Progenitor cell of endocrine pancreas (in vitro differentiated cells): ENCODE data around the gene FBXL13. TPM values are rescaled to one million over a fixed set of nuclear protein-coding genes. Genes with fewer than 3 reads are reported as not detected.
"Not testable (repeated sequence)": the region's sequence is repeated elsewhere in the genome, so short reads cannot be mapped to it uniquely, and the experiment has no call there.

Experiments used
- DNase-seq: peaks from one replicate; pipeline ENCODE4 v3.0.0; 2021; ENCODE audit warnings: low spot score; ENCODE audit not compliant: unreplicated experiment
- H3K27ac Mint-ChIP-seq: 2 replicates; pipeline ENCODE4 v1.8.0; 2021; ENCODE audit warnings: mild to moderate bottlenecking, moderate library complexity, mixed read lengths
- H3K27me3 Mint-ChIP-seq: 2 replicates; pipeline ENCODE4 v1.8.0; 2021; ENCODE audit warnings: mixed read lengths
- H3K36me3 Mint-ChIP-seq: 2 replicates; pipeline ENCODE4 v1.8.0; 2022; ENCODE audit warnings: mixed read lengths; ENCODE audit not compliant: insufficient read depth
- H3K4me1 Mint-ChIP-seq: 2 replicates; pipeline ENCODE4 v1.8.0; 2021; ENCODE audit warnings: low read depth, mixed read lengths
- H3K4me3 Mint-ChIP-seq: 2 replicates; pipeline ENCODE4 v1.8.0; 2021; ENCODE audit warnings: low read depth, mild to moderate bottlenecking, moderate library complexity, mixed read lengths
- H3K9me3 Mint-ChIP-seq: 2 replicates; pipeline ENCODE4 v1.8.0; 2021; ENCODE audit warnings: low read depth, mixed read lengths
- total RNA-seq: library from RNA; stranded (reverse); gene quantifications from 2 replicates; pipeline ENCODE4 v1.2.1, GENCODE V29; 2021
- TF ChIP-seq, protein P1 (sequence below): fragments of 200-600 bp; sonication (generic); IDR thresholded peaks from one replicate; pipeline ENCODE4 v1.5.0; 2021; ENCODE audit warnings: antibody characterized with exemption, mild to moderate bottlenecking; ENCODE audit not compliant: unreplicated experiment

FBXL13 gene
- total RNA-seq, 1 donor from 2014 or later = 9.1 TPM

DNA sequence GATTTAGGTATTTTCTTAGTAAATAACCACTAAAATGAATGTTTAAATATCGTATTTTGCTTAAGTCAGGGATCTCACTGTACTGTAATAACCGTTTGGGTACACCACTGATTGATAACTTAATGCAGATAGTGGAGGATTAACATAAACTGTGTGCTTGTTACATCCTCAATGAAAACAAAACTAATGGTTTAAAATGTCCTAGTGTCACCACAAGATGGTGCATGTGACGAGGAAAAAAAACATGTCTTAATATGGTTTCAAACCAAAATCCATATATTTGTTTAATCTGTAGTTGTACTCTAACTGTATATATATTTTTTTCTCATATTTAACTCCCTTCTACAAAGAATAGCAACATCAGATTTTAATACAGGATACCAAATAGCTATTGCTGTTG lies 19.5 kb upstream of the FBXL13 start:
- Mint-ChIP-seq H3K4me1 (no peaks in the 10 kb centered on the region), H3K27me3 (no peaks in the 10 kb centered on the region), H3K9me3 (no peaks in the 10 kb centered on the region), H3K36me3 (peaks cover 25% of the 10 kb centered on the region), H3K4me3 (no peak overlapping the region), H3K27ac (no peak overlapping the region)
- no peak for DNase-seq
- TF ChIP-seq, protein P1, sequence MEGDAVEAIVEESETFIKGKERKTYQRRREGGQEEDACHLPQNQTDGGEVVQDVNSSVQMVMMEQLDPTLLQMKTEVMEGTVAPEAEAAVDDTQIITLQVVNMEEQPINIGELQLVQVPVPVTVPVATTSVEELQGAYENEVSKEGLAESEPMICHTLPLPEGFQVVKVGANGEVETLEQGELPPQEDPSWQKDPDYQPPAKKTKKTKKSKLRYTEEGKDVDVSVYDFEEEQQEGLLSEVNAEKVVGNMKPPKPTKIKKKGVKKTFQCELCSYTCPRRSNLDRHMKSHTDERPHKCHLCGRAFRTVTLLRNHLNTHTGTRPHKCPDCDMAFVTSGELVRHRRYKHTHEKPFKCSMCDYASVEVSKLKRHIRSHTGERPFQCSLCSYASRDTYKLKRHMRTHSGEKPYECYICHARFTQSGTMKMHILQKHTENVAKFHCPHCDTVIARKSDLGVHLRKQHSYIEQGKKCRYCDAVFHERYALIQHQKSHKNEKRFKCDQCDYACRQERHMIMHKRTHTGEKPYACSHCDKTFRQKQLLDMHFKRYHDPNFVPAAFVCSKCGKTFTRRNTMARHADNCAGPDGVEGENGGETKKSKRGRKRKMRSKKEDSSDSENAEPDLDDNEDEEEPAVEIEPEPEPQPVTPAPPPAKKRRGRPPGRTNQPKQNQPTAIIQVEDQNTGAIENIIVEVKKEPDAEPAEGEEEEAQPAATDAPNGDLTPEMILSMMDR = no peak

DNA sequence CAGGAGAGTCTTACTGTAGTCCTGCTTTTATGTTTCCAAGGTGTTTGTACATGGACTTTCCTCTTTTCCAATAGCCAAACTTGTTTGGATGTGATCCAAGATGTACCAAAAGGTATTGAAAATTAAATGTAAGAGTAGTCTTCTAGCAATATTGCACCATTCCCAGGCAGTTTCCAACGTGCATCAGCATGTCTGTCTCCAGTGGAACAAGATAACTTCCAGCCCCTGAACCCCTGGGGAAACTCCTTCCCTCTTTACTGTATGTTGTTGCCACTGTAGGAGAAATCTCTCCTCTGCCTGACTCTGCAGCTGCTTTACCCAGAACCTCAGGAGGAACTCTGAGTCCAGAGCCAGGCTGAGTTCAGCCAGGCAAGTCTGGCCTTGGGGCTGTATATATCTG lies 18.8 kb upstream of the FBXL13 start:
- no peaks in the 10 kb centered on the region for H3K27me3 Mint-ChIP-seq

DNA sequence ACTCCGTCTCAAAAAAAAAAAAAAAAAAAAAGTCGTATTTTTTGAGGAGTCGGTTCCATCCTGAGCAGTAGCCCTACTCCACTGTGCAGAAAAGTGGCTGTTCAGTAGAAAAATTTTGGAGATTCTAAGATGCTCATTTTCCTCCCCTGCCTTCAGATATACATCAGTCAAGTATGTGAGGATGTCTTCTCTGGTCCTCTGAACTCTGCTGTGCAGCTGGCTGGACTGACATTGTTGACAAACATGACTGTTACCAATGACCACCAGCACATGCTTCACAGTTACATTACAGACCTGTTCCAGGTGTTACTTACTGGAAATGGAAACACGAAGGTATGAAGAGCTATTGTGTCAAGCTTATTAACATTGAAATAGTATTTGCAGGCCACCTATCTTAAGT lies 17.7 kb upstream of the FBXL13 start:
- DNase-seq, H3K9me3 Mint-ChIP-seq, H3K27me3 Mint-ChIP-seq, H3K4me3 Mint-ChIP-seq, H3K4me1 Mint-ChIP-seq: not testable (repeated sequence)
- Mint-ChIP-seq H3K27ac (peak overlapping the region; percentile 27), H3K36me3 (peaks cover 30% of the 10 kb centered on the region)

More for the DNA sequence above, 18.8 kb upstream of the FBXL13 start:
- no peak for DNase-seq
- Mint-ChIP-seq H3K9me3 (no peaks in the 10 kb centered on the region), H3K4me3 (no peak overlapping the region), H3K4me1 (no peaks in the 10 kb centered on the region), H3K36me3 (peaks cover 28% of the 10 kb centered on the region), H3K27ac (no peak overlapping the region)
- TF ChIP-seq, protein P1 = no peak

DNA sequence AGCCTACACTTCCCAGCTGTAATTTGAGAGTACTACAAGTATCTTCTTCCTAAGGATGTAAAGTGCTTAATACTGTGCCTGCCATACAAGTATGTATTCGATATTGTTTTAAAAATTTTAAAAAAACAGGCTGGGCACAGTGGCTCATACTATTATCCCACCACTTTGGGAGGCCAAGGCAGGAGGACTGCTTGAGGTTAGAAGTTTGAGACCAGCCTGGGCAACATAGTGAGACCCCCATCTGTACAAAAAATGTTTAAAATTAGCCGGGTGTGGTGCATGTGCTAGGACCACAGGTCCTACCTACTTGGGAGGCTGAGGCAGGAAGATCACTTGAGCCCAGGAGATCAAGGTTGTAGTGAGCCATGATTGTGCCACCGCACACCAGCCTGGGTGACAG lies 8.6 kb upstream of the FBXL13 start:
- Mint-ChIP-seq H3K27me3 (no peaks in the 10 kb centered on the region), H3K4me3 (no peak overlapping the region), H3K36me3 (peaks cover 12% of the 10 kb centered on the region), H3K9me3 (no peaks in the 10 kb centered on the region), H3K4me1 (no peaks in the 10 kb centered on the region), H3K27ac (no peak overlapping the region)
- TF ChIP-seq, protein P1 = no peak
- DNase-seq = no peak

DNA sequence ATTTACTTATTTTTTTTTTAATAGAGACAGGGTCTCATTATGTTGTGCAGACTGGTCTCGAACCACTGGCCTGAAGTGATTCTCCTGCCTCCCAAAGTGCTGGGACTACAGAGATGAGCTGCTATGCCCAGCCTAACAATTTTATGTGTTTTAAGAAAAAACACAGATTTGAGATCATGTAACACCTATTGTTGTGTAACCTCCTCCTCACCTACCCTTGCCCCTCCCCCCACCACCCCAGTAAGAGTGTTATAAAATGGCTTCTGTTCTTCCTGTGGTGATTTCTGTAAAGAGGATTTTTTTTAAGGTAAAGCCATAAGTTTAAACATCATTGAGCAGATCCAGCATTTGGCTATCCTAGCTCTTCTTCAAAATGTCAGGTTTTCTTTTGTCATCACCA lies 7.9 kb upstream of the FBXL13 start:
- H3K4me3 Mint-ChIP-seq = no peak overlapping the region
- H3K4me1 Mint-ChIP-seq = no peaks in the 10 kb centered on the region
- H3K27ac Mint-ChIP-seq = no peak overlapping the region
- H3K27me3 Mint-ChIP-seq = no peaks in the 10 kb centered on the region
- no peak for DNase-seq
- no peaks in the 10 kb centered on the region for H3K9me3 Mint-ChIP-seq
- TF ChIP-seq, protein P1 = no peak
- peaks cover 13% of the 10 kb centered on the region for H3K36me3 Mint-ChIP-seq

DNA sequence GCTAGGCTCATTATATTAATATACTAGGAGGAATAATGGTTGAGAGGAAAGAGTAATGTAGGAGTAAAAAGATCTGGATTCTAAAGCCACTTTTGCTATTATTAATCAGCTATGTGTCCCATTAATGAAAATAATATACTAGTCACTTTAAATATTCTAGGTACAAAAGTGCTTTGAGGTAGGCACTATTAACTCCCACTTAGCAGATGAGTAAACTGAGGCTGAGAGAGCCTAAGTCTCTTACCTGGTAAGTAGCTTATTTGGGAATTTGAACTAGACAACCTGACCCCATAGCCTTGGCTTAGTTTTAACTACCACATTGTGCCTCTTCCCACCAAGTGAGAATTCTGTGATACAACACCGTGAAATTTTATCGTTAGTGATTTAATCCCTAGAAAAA lies 6.3 kb upstream of the FBXL13 start:
- H3K4me1 Mint-ChIP-seq = peaks cover under 1% of the 10 kb centered on the region
- no peaks in the 10 kb centered on the region for H3K9me3 Mint-ChIP-seq
- DNase-seq = no peak

More for the DNA sequence above, 6.3 kb upstream of the FBXL13 start:
- H3K36me3 Mint-ChIP-seq = peaks cover 8% of the 10 kb centered on the region
- no peak overlapping the region for H3K27ac Mint-ChIP-seq
- TF ChIP-seq, protein P1 = no peak
- H3K4me3 Mint-ChIP-seq = no peak overlapping the region
- no peaks in the 10 kb centered on the region for H3K27me3 Mint-ChIP-seq
